K562 (cell line): ENCODE data around the gene TLN1.

Source experiments
- EZH2 ChIP-seq: IDR thresholded peaks from 2 replicates; pipeline ENCODE4 v1.6.1; 2012; ENCODE audit warnings: low read depth, mild to moderate bottlenecking, inconsistent platforms, low read length, borderline replicate concordance
- HDAC6 ChIP-seq: IDR thresholded peaks from 2 replicates; pipeline ENCODE4 v1.6.1; 2012; ENCODE audit warnings: low read depth, mild to moderate bottlenecking, control low read depth, inconsistent platforms, low read length, moderate library complexity
- LEF1 ChIP-seq: fragments of 450-650 bp; IDR thresholded peaks from 2 replicates; pipeline ENCODE4 v1.6.1; 2016; ENCODE audit warnings: mild to moderate bottlenecking
- MECOM ChIP-seq: fragments of 250-450 bp; sonication (Bioruptor Pico); IDR thresholded peaks from 2 replicates; pipeline ENCODE4 v1.8.0; 2022; ENCODE audit warnings: inconsistent platforms
- PYGO2 ChIP-seq: fragments of 450-650 bp; IDR thresholded peaks from 2 replicates; pipeline ENCODE4 v1.6.1; 2016; ENCODE audit warnings: mild to moderate bottlenecking, missing genetic modification characterization, moderate library complexity, missing compliant biosample characterization
- ZBTB1 ChIP-seq: sonication (generic); formaldehyde crosslinking; IDR thresholded peaks from 2 replicates; pipeline ENCODE4 v1.8.1; 2023; ENCODE audit warnings: missing genetic modification reagents, low read depth, mild to moderate bottlenecking, borderline replicate concordance
- ZNF140 ChIP-seq: fragments of 250-450 bp; sonication (Bioruptor Pico); IDR thresholded peaks from 2 replicates; pipeline ENCODE4 v1.8.0; 2021; ENCODE audit warnings: moderate library complexity, mild to moderate bottlenecking, inconsistent platforms
- ZNF274 ChIP-seq: IDR thresholded peaks from 2 replicates; pipeline ENCODE4 v1.6.1; 2011; ENCODE audit warnings: low read depth, mild to moderate bottlenecking, low read length, moderate library complexity, borderline replicate concordance

- no peak for TF ChIP-seq EZH2
- TF ChIP-seq LEF1, result no peak
- TF ChIP-seq HDAC6, result no peak
- no peak for TF ChIP-seq ZNF274
- TF ChIP-seq ZNF140 (CRISPR knock-in tag), result no peak
- no peak for TF ChIP-seq ZBTB1
- TF ChIP-seq PYGO2 (tag), result no peak
- TF ChIP-seq MECOM (CRISPR knock-in tag), result no peak
These were observed 16.4 kb upstream of the TLN1 start for GRCh38 chr9:35748242-35748857.
